Breast epithelium (tissue), 4 donors: Measurements from ENCODE around the gene GP1BA. TPM values are rescaled to one million over a fixed set of nuclear protein-coding genes. Genes with fewer than 3 reads are reported as not detected.

Source experiments
- DNase-seq, 2 donors: peaks; one replicate each; pipeline ENCODE4 v3.0.0-alpha.2; 2019; ENCODE audit warnings: low spot score in 2 of 2
- H3K27ac ChIP-seq, 2 donors: fragments of 200-600 bp; sonication (generic) in 1 of 2; one replicate each; pipeline ENCODE4 v1.5.1; 2016 to 2019; ENCODE audit warnings: mild to moderate bottlenecking in 1 of 2
- H3K27me3 ChIP-seq, 2 donors: fragments of 200-600 bp; sonication (generic) in 1 of 2; one replicate each; pipeline versions ENCODE4 v1.5.1 to v1.6.0; 2017 to 2019; ENCODE audit warnings: control low read depth in 1 of 2, mild to moderate bottlenecking in 1 of 2
- H3K36me3 ChIP-seq: fragments of 200-600 bp; one replicate; pipeline ENCODE4 v1.5.1; 2019
- H3K4me1 ChIP-seq, 2 donors: fragments of 200-600 bp; sonication (generic); one replicate each; pipeline ENCODE4 v1.5.1; 2016 to 2019; ENCODE audit warnings: control low read depth in 1 of 2
- H3K4me3 ChIP-seq, 3 donors: fragments of 200-600 bp; sonication (generic); 1 replicate in 2 of 3; 2 replicates in 1 of 3; pipeline ENCODE4 v1.5.1; 2016 to 2019; ENCODE audit warnings: mild to moderate bottlenecking in 3 of 3, moderate library complexity in 2 of 3
- H3K9me3 ChIP-seq, 2 donors: fragments of 200-600 bp; sonication (generic) in 1 of 2; one replicate each; pipeline ENCODE4 v1.5.1; 2016 to 2019; ENCODE audit warnings: control low read depth in 1 of 2
- POLR2A ChIP-seq: fragments of 450-650 bp; IDR thresholded peaks from one replicate; pipeline ENCODE4 v1.6.1; 2016; ENCODE audit warnings: antibody characterized with exemption, mild to moderate bottlenecking, moderate library complexity
- POLR2AphosphoS5 ChIP-seq, 3 donors: sonication (generic); formaldehyde crosslinking; IDR thresholded peaks; one replicate each; pipeline ENCODE4 v1.6.1; 2017; ENCODE audit warnings: antibody characterized with exemption in 3 of 3
- intact Hi-C: fragments of 100-400 bp; cut with DNase I; formaldehyde crosslinking; loops from one replicate; pipeline ENCODE4 v1.15.1; 2023; ENCODE audit warnings: low total_unique reads
- total RNA-seq, 3 donors: library from RNA; depleted of rRNA; stranded (reverse); fragments of >200 nt; gene quantifications; one replicate each; pipeline ENCODE4 v1.1.0, GENCODE V29; 2016
- TF ChIP-seq, protein P1 (sequence below), 3 donors: fragments of 450-650 bp; IDR thresholded peaks; one replicate each; pipeline ENCODE4 v1.5.1; 2016 to 2017; ENCODE audit warnings: antibody characterized with exemption in 3 of 3, mild to moderate bottlenecking in 3 of 3, moderate library complexity in 3 of 3

GP1BA gene
- total RNA-seq, 3 donors from 2014 or later, result not detected

- no peak overlapping the region for H3K4me3 ChIP-seq
- no peaks in the 10 kb centered on the region for H3K36me3 ChIP-seq
- H3K9me3 ChIP-seq, result no peaks in the 10 kb centered on the region
- no peaks in the 10 kb centered on the region for H3K27me3 ChIP-seq
- H3K4me1 ChIP-seq, result peaks cover 25 to 47% of the 10 kb centered on the region in 2 donors
- peak overlapping the region in 1 of 2 donors; percentile 20 for H3K27ac ChIP-seq
- intact Hi-C loops, result loop anchor here (2.0 kb wide), 1 partner anchor 24 kb away; the partner anchor contains the start of gene SPAG7
- TF ChIP-seq POLR2AphosphoS5 (IDR thresholded peaks at IDR 0.05) (no peak), POLR2A (no peak)
- TF ChIP-seq, protein P1, sequence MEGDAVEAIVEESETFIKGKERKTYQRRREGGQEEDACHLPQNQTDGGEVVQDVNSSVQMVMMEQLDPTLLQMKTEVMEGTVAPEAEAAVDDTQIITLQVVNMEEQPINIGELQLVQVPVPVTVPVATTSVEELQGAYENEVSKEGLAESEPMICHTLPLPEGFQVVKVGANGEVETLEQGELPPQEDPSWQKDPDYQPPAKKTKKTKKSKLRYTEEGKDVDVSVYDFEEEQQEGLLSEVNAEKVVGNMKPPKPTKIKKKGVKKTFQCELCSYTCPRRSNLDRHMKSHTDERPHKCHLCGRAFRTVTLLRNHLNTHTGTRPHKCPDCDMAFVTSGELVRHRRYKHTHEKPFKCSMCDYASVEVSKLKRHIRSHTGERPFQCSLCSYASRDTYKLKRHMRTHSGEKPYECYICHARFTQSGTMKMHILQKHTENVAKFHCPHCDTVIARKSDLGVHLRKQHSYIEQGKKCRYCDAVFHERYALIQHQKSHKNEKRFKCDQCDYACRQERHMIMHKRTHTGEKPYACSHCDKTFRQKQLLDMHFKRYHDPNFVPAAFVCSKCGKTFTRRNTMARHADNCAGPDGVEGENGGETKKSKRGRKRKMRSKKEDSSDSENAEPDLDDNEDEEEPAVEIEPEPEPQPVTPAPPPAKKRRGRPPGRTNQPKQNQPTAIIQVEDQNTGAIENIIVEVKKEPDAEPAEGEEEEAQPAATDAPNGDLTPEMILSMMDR (IDR thresholded peaks at IDR 0.05), result no peak
- DNase-seq, result no peak
These were observed 10.9 kb downstream of the GP1BA start for GRCh38 chr17:4942760-4943508.

DNA sequence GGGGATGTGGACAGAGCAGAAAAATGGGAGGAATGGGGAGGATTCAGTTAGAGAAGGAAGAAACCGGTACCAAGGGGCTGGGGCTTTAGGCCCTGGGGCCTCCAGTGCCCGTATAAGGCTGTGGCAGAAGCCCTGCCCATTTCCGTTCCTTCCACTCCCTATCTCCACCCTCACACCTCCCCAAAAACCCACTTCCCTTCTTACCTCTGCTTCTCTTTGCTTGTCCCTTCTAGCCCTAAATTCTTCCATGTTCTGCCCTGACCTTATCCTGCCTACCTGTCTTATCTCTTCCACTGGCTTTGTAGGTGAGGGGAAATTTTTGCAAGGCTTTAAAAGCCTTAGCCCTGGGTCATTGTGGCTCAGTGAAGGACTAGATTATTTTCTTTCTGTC is 12.1 kb downstream of the GP1BA start:
- TF ChIP-seq POLR2A (no peak), POLR2AphosphoS5 (IDR thresholded peaks at IDR 0.05) (no peak)
- TF ChIP-seq, protein P1 (IDR thresholded peaks at IDR 0.05), result no peak
- DNase-seq, result no peak
- intact Hi-C loops, result no loop called here
- no peaks in the 10 kb centered on the region for H3K9me3 ChIP-seq
- H3K27me3 ChIP-seq, result no peaks in the 10 kb centered on the region
- H3K4me3 ChIP-seq, result no peak overlapping the region
- H3K27ac ChIP-seq, result peak overlapping the region; percentile 97 to 99
- H3K36me3 ChIP-seq, result no peaks in the 10 kb centered on the region
- peaks cover 15 to 35% of the 10 kb centered on the region in 2 donors for H3K4me1 ChIP-seq

- no peaks in the 10 kb centered on the region for H3K9me3 ChIP-seq
- H3K27ac ChIP-seq, result peak overlapping the region; percentile 97 to 99
- H3K4me3 ChIP-seq, result peak overlapping the region in 1 of 3 donors; percentile 98
- peaks cover 14 to 32% of the 10 kb centered on the region in 2 donors for H3K4me1 ChIP-seq
- TF ChIP-seq, protein P1 (IDR thresholded peaks at IDR 0.05), result no peak
- TF ChIP-seq POLR2AphosphoS5 (IDR thresholded peaks at IDR 0.05) (no peak), POLR2A (no peak)
- H3K27me3 ChIP-seq, result no peaks in the 10 kb centered on the region
- DNase-seq, result no peak
- H3K36me3 ChIP-seq, result no peaks in the 10 kb centered on the region
- intact Hi-C loops, result no loop called here
These were observed 12.6 kb downstream of the GP1BA start for GRCh38 chr17:4944554-4945175.

- intact Hi-C loops, result no loop called here
- H3K27ac ChIP-seq, result peak overlapping the region; percentile 97 to 99
- H3K4me3 ChIP-seq, result peak overlapping the region in 2 of 3 donors; percentile 11 to 98
- peak; percentile 72 to 81 for DNase-seq
- no peaks in the 10 kb centered on the region for H3K27me3 ChIP-seq
- TF ChIP-seq POLR2A (no peak), POLR2AphosphoS5 (IDR thresholded peaks at IDR 0.05) (peak in 2 of 3 donors; percentile 32 to 75)
- no peaks in the 10 kb centered on the region for H3K9me3 ChIP-seq
- H3K36me3 ChIP-seq, result no peaks in the 10 kb centered on the region
- peaks cover 14 to 35% of the 10 kb centered on the region in 2 donors for H3K4me1 ChIP-seq
These were observed 13.3 kb downstream of the GP1BA start for GRCh38 chr17:4945176-4945943.

GRCh38 chr17:4945944-4946280 is 13.8 kb downstream of the GP1BA start:
- no peak for DNase-seq
- Histone ChIP-seq H3K4me1 (peaks cover 13 to 37% of the 10 kb centered on the region in 2 donors), H3K9me3 (no peaks in the 10 kb centered on the region), H3K27ac (peak overlapping the region; percentile 97 to 99), H3K4me3 (peak overlapping the region; percentile 11 to 99 (median 98)), H3K36me3 (no peaks in the 10 kb centered on the region), H3K27me3 (no peaks in the 10 kb centered on the region)
- intact Hi-C loops, result no loop called here
- TF ChIP-seq, protein P1 (IDR thresholded peaks at IDR 0.05), result no peak
